Hepatocyte (in vitro differentiated cells): ENCODE measurements around the gene DENND1A. TPM values are rescaled to one million over a fixed set of nuclear protein-coding genes. Genes with fewer than 3 reads are reported as not detected.

Experiments
- DNase-seq: peaks from one replicate; pipeline ENCODE4 v3.0.0-alpha.2; 2016; ENCODE audit warnings: low spot score
- H2AFZ ChIP-seq: fragments of 200-600 bp; sonication (generic); 2 replicates; pipeline ENCODE4 v1.6.0; 2016; ENCODE audit warnings: antibody characterized with exemption, mild to moderate bottlenecking
- H3K27ac ChIP-seq: fragments of 200-600 bp; sonication (generic); 2 replicates; pipeline ENCODE4 v1.5.1; 2016; ENCODE audit warnings: mild to moderate bottlenecking
- H3K27me3 ChIP-seq: fragments of 200-600 bp; sonication (generic); 2 replicates; pipeline ENCODE4 v1.6.1; 2016
- H3K36me3 ChIP-seq: fragments of 200-600 bp; sonication (generic); replicated peaks from 2 replicates; pipeline ENCODE4 v1.5.1; 2016; ENCODE audit warnings: low read depth; ENCODE audit not compliant: insufficient read depth
- H3K4me1 ChIP-seq: fragments of 200-600 bp; sonication (generic); 2 replicates; pipeline ENCODE4 v1.5.1; 2016; ENCODE audit warnings: mild to moderate bottlenecking, moderate library complexity; ENCODE audit not compliant: insufficient read depth
- H3K4me2 ChIP-seq: fragments of 200-600 bp; sonication (generic); 2 replicates; pipeline ENCODE4 v1.6.0; 2016
- H3K4me3 ChIP-seq: fragments of 200-600 bp; sonication (generic); 2 replicates; pipeline ENCODE4 v1.5.1; 2016; ENCODE audit warnings: mild to moderate bottlenecking
- H3K79me2 ChIP-seq: fragments of 200-600 bp; sonication (generic); 2 replicates; pipeline ENCODE4 v1.6.0; 2017; ENCODE audit warnings: mild to moderate bottlenecking
- H3K9me2 ChIP-seq: fragments of 200-600 bp; sonication (generic); replicated peaks from 2 replicates; pipeline ENCODE4 v1.6.0; 2017; ENCODE audit warnings: mild to moderate bottlenecking; ENCODE audit not compliant: insufficient read depth
- H3K9me3 ChIP-seq: fragments of 200-600 bp; sonication (generic); 2 replicates; pipeline ENCODE4 v1.5.1; 2016; ENCODE audit warnings: low read depth, mild to moderate bottlenecking
- H4K20me1 ChIP-seq: fragments of 200-600 bp; sonication (generic); 2 replicates; pipeline ENCODE4 v1.6.0; 2016; ENCODE audit warnings: mild to moderate bottlenecking; ENCODE audit not compliant: insufficient read depth, poor library complexity, severe bottlenecking
- EZH2 ChIP-seq: fragments of 200-600 bp; sonication (generic); IDR thresholded peaks from 2 replicates; pipeline ENCODE4 v1.6.1; 2016; ENCODE audit warnings: antibody characterized with exemption, mild to moderate bottlenecking, borderline replicate concordance
- EZH2phosphoT487 ChIP-seq: fragments of 200-600 bp; sonication (generic); IDR thresholded peaks from one replicate; pipeline ENCODE4 v1.6.1; 2018; ENCODE audit warnings: antibody characterized with exemption, mild to moderate bottlenecking, low read depth, moderate library complexity; ENCODE audit not compliant: unreplicated experiment, severe bottlenecking
- WGBS: methylation state at CpG from one replicate; pipeline ENCODE4 v1.1.6; 2016; ENCODE audit warnings: low lambda C conversion rate; ENCODE audit errors: missing lambda C conversion rate; 5-methylcytosine and 5-hydroxymethylcytosine counted together
- polyA plus RNA-seq: library from polyadenylated mRNA; unstranded; fragments of >200 nt; fragmentation: Nextera tagmentation; extraction: Ambion mirVana; gene quantifications from 2 replicates; pipeline ENCODE4 v1.2.1, GENCODE V29; 2016
- total RNA-seq: library from RNA; depleted of rRNA; stranded (reverse); fragments of >200 nt; gene quantifications from 2 replicates; pipeline ENCODE4 v1.2.3, GENCODE V29; 2014
- TF ChIP-seq, protein P1 (sequence below): fragments of 200-600 bp; sonication (generic); IDR thresholded peaks from 2 replicates; pipeline ENCODE4 v1.5.1; 2016; ENCODE audit warnings: antibody characterized with exemption, mild to moderate bottlenecking; ENCODE audit not compliant: poor library complexity

DENND1A gene
- total and polyA plus RNA-seq, 2 experiments from 2014 or later, result 24.0 to 28.9 TPM

DNA sequence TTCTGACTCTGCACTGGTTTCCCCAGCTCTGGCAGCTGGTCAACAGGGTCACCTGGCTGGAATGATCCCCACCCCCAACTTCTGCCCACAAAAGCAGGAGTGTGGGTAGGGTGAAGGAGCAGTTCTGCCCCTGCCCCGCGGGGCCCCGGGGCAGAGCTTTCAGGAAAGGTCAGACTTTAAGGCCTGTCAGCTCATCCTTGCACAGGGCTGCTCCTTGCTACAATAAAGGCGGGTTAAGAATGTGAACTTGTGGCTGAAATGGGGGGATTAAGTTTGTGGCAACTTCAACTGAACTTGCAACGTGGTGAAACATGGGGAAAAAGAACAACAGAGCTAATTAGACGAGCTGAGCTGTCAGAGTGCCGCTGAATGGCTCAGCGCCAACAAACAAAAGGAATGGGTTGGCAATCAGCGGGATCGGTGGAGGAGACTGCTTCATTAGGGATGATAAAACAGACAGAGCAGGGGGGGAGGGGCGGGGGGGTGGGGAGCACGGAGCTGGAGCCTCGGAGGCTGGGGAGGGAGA, 523.2 kb downstream of the DENND1A start:
- no peaks in the 10 kb centered on the region for H3K36me3 ChIP-seq
- H3K27ac ChIP-seq, result no peak overlapping the region
- H3K27me3 ChIP-seq, result no peaks in the 10 kb centered on the region
- whole genome bisulfite sequencing, result 49% methylated on average over 12 of the region's 13 CpGs
- H4K20me1 ChIP-seq, result no peaks in the 10 kb centered on the region
- H2AFZ ChIP-seq, result no peak overlapping the region
- no peaks in the 10 kb centered on the region for H3K79me2 ChIP-seq
- peaks cover 10% of the 10 kb centered on the region for H3K4me1 ChIP-seq
- H3K9me2 ChIP-seq, result no peaks in the 10 kb centered on the region
- peak overlapping the region; percentile 25 for H3K4me2 ChIP-seq
- no peak overlapping the region for H3K4me3 ChIP-seq
- no peaks in the 10 kb centered on the region for H3K9me3 ChIP-seq
- DNase-seq, result no peak
- TF ChIP-seq, protein P1, sequence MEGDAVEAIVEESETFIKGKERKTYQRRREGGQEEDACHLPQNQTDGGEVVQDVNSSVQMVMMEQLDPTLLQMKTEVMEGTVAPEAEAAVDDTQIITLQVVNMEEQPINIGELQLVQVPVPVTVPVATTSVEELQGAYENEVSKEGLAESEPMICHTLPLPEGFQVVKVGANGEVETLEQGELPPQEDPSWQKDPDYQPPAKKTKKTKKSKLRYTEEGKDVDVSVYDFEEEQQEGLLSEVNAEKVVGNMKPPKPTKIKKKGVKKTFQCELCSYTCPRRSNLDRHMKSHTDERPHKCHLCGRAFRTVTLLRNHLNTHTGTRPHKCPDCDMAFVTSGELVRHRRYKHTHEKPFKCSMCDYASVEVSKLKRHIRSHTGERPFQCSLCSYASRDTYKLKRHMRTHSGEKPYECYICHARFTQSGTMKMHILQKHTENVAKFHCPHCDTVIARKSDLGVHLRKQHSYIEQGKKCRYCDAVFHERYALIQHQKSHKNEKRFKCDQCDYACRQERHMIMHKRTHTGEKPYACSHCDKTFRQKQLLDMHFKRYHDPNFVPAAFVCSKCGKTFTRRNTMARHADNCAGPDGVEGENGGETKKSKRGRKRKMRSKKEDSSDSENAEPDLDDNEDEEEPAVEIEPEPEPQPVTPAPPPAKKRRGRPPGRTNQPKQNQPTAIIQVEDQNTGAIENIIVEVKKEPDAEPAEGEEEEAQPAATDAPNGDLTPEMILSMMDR, result no peak
- TF ChIP-seq EZH2phosphoT487 (no peak), EZH2 (no peak)

DNA sequence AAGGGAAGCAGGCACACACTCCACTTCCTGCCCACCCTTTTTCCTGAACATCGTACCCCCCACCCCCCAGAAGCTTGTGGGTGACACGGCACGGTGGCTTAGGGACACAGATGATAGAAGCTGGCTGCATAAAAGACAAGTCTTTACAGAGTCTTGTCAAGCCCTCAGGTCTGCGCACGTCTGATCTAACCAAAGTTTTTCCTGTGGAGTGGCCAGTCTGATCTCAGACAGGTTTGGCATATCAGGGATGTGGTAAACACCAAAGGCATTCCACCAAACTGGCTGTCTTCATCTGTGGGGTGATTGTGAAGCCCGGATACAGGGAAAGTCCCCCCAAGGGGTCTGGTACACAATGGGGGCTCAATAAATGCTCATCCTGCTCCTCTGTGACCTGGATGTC, 523.9 kb downstream of the DENND1A start:
- no peak for DNase-seq
- Histone ChIP-seq H3K36me3 (no peaks in the 10 kb centered on the region), H3K9me3 (no peaks in the 10 kb centered on the region), H3K4me2 (no peak overlapping the region), H3K79me2 (no peaks in the 10 kb centered on the region), H2AFZ (no peak overlapping the region), H3K4me3 (no peak overlapping the region), H3K9me2 (no peaks in the 10 kb centered on the region), H3K4me1 (peaks cover 10% of the 10 kb centered on the region), H3K27me3 (no peaks in the 10 kb centered on the region), H4K20me1 (no peaks in the 10 kb centered on the region), H3K27ac (no peak overlapping the region)
- WGBS, result 93% methylated on average over 6 of the region's 6 CpGs
- TF ChIP-seq, protein P1, result no peak
- TF ChIP-seq EZH2 (no peak), EZH2phosphoT487 (no peak)

DNA sequence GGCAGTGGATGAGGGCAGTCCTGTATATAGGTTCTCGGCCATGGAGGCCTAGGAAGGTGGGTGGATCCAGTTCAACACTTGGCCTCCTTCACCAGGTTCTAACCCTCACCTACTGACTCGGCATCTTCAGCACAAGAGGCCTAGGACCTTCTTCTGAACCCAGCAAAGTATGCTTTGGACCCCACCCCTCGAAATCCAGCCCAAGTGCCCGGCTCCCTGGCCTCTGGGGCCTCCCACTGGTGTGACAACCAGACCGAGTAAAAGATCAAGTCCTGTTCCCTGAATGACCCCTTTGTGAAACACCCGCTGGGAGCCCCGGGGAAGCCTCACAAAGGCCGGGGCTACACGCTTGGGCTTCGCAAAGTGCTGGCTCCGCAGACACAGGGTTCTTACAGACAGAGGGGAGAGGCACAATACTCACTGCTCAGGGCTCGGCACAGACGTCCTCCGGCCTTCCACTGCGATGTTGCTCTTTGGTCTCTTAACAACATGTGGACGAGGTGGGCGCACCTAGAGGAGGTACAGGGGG, 526.9 kb downstream of the DENND1A start:
- no peak overlapping the region for H3K4me2 ChIP-seq
- H3K4me1 ChIP-seq, result peaks cover 10% of the 10 kb centered on the region
- no peaks in the 10 kb centered on the region for H3K36me3 ChIP-seq
- no peaks in the 10 kb centered on the region for H3K9me3 ChIP-seq
- TF ChIP-seq EZH2, result no peak
- no peak overlapping the region for H2AFZ ChIP-seq
- H4K20me1 ChIP-seq, result no peaks in the 10 kb centered on the region
- no peaks in the 10 kb centered on the region for H3K27me3 ChIP-seq
- DNase-seq, result no peak
- no peaks in the 10 kb centered on the region for H3K79me2 ChIP-seq
- no peak overlapping the region for H3K27ac ChIP-seq
- WGBS, result 87% methylated on average over 17 of the region's 17 CpGs
- no peaks in the 10 kb centered on the region for H3K9me2 ChIP-seq
- no peak overlapping the region for H3K4me3 ChIP-seq

DNA sequence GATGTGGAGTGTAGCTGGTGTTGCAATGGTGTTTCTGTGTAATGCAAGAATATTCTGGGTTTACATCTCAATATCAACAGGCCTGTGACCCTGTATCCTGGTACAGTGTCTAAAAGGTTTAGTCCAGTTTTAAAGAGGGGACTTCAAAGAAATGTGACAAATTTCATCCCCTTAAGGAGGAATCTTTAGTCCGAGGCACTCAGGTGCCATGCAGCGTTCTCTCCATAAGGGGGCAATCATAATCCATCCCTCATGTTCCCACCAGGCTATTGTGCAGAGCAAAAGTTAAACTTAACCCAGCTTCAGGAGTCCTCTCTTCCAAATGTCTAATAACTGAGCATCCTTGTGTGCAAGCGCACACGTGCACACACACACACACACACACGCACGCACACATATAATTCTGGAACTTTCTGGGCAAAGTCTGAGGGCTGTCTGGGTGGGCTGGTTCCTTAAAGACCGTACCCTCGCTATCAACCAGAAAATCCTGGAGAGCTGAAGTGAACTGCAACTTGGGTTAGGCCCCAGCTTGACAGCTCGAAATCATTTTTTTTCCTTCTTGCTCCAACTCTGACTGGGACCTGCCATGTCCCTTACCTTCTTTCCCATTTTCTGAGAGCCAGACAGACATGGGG, 527.9 kb downstream of the DENND1A start:
- Histone ChIP-seq H3K27me3 (no peaks in the 10 kb centered on the region), H3K4me3 (no peak overlapping the region), H3K4me2 (no peak overlapping the region), H3K27ac (no peak overlapping the region), H3K4me1 (peaks cover 5% of the 10 kb centered on the region), H2AFZ (no peak overlapping the region), H4K20me1 (no peaks in the 10 kb centered on the region), H3K36me3 (no peaks in the 10 kb centered on the region), H3K9me3 (no peaks in the 10 kb centered on the region), H3K79me2 (no peaks in the 10 kb centered on the region), H3K9me2 (no peaks in the 10 kb centered on the region)
- peak; percentile 66 for DNase-seq
- 42% methylated on average over 9 of the region's 9 CpGs for WGBS
- TF ChIP-seq EZH2 (no peak), EZH2phosphoT487 (no peak)
- TF ChIP-seq, protein P1, result peak; percentile 70
